ENCODE data around the gene CLIP2. TPM values are rescaled to one million over a fixed set of nuclear protein-coding genes. Genes with fewer than 3 reads are reported as not detected.
A peak's percentile ranks its signal among the peaks of the same experiment; 100 is the strongest.

The CLIP2 gene
- polyA plus RNA-seq, 1 of the 3 experiments (the other 2 are of a cell fraction) = 14.3 TPM

DNA sequence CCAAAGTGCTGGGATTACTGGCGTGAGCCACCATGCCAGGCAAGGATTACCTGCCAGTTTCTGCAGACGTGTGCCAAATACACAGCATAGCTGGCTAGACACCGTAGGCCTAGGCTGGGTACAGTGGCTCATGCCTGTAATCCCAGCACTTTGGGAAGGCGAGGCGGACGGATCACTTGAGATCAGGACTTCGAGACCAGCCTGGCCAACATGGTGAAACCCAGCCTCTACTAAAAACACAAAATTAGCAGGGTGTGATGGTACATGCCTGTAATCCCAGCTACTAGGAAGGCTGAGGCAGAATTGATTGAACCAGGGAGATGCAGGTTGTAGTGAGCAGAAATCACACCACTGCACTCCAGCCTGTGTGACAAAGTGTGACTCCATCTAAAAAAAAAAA lies 35.9 kb upstream of the CLIP2 start:
- no peaks in the 10 kb centered on the region for H4K20me1 ChIP-seq (ENCODE audit: insufficient read depth)
- 76% methylated on average over 7 of the region's 7 CpGs for WGBS (ENCODE audit: low lambda C conversion rate)
- peaks cover 36% of the 10 kb centered on the region for H3K79me2 ChIP-seq (ENCODE audit: insufficient read depth)
- H3K27me3 ChIP-seq (ENCODE audit: insufficient read depth) = no peaks in the 10 kb centered on the region
- H3K4me3 ChIP-seq (ENCODE audit: low read depth in 2 of 2, low read length in 1 of 2) = peak overlapping the region; percentile 65 to 82
- H3K9ac ChIP-seq = peak overlapping the region; percentile 91
- peak overlapping the region in 1 of 2 experiments; percentile 96; a peak in 2 of 4 replicates for H3K27ac ChIP-seq (ENCODE audit: low read depth in 2 of 2, low read length in 1 of 2)
- H3K4me1 ChIP-seq (ENCODE audit: control insufficient read depth in 1 of 2, insufficient read depth in 2 of 2, low read depth in 1 of 2, low read length in 1 of 2) = peaks cover 5 to 6% of the 10 kb centered on the region in 2 experiments; a peak in 1 of 4 replicates
- peak overlapping the region; percentile 92 for H3K4me2 ChIP-seq
- no peaks in the 10 kb centered on the region for H3K9me2 ChIP-seq
- H3K9me3 ChIP-seq = no peaks in the 10 kb centered on the region
- no peak for DNase-seq
- peaks cover 18% of the 10 kb centered on the region for H3F3A ChIP-seq (replicated peaks; ENCODE audit: insufficient read depth)
- TF ChIP-seq, protein P1, sequence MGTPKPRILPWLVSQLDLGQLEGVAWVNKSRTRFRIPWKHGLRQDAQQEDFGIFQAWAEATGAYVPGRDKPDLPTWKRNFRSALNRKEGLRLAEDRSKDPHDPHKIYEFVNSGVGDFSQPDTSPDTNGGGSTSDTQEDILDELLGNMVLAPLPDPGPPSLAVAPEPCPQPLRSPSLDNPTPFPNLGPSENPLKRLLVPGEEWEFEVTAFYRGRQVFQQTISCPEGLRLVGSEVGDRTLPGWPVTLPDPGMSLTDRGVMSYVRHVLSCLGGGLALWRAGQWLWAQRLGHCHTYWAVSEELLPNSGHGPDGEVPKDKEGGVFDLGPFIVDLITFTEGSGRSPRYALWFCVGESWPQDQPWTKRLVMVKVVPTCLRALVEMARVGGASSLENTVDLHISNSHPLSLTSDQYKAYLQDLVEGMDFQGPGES (IDR thresholded peaks at IDR 0.05; ENCODE audit: low read depth, low read length) = no peak
- TF ChIP-seq CTCF (IDR thresholded peaks at IDR 0.05) = no peak
- no peak for TF ChIP-seq NRF1 (IDR thresholded peaks at IDR 0.05; ENCODE audit: low read depth, low read length)
- TF ChIP-seq EP300 (IDR thresholded peaks at IDR 0.05; ENCODE audit: borderline replicate concordance in 1 of 2, low read depth in 1 of 2, low read length in 1 of 2) = no peak
- TF ChIP-seq JUND (IDR thresholded peaks at IDR 0.05) = no peak
- TF ChIP-seq RAD21 (IDR thresholded peaks at IDR 0.05; ENCODE audit: low read length) = no peak
- no peak for TF ChIP-seq SIN3A (IDR thresholded peaks at IDR 0.05; ENCODE audit: borderline replicate concordance, low read depth, low read length)
- TF ChIP-seq TAF1 (IDR thresholded peaks at IDR 0.05; ENCODE audit: borderline replicate concordance, low read depth, low read length) = no peak
- no peak for TF ChIP-seq USF2 (IDR thresholded peaks at IDR 0.05; ENCODE audit: borderline replicate concordance, low read depth, low read length)
- no peak for TF ChIP-seq YY1 (IDR thresholded peaks at IDR 0.05; ENCODE audit: low read depth)
- H3K36me3 ChIP-seq (replicated peaks in 1 of 2; ENCODE audit: control insufficient read depth in 1 of 2, insufficient read depth in 2 of 2, low read length in 1 of 2) = peaks cover 4 to 28% of the 10 kb centered on the region in 2 experiments
- ChIA-PET CTCF (interaction anchor here (0.6 to 2.3 kb wide), 4 partner anchors 35 to 432 kb away, joined by 4 to 14 read pairs (median 8); partner anchors contain the start of gene CLIP2), POLR2A (interaction anchor here (0.6 kb wide), 1 partner anchor 365 kb away, joined by 7 read pairs; no protein-coding TSS in a partner anchor)
- peak overlapping the region; percentile 94; the same call in 1 of the 2 replicates for H2AFZ ChIP-seq (ENCODE audit: low read depth)

DNA sequence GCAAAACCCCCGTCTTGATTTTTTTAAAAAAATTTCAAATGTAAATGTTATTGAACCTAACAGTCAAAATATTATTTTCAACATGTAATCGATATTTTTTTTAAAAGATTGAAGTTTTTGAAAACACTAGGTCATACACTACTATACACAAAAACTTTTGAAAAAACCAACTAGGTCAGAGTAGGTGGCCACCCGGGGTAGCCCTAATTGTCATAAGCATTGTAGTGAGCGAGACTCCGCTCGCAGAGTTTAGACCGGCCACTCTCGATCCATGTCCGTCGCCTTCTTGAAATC lies 35.4 kb upstream of the CLIP2 start:
- no peak for TF ChIP-seq MXI1 (IDR thresholded peaks at IDR 0.05; ENCODE audit: low read depth, low read length)

More for the DNA sequence above, 35.4 kb upstream of the CLIP2 start:
- H2AFZ ChIP-seq (ENCODE audit: low read depth) = peak overlapping the region; percentile 94
- no peaks in the 10 kb centered on the region for H4K20me1 ChIP-seq (ENCODE audit: insufficient read depth)
- peak overlapping the region; percentile 45 to 96 for H3K27ac ChIP-seq (ENCODE audit: low read depth in 2 of 2, low read length in 1 of 2)
- no peaks in the 10 kb centered on the region for H3K9me2 ChIP-seq
- DNase-seq = no peak
- H3K9me3 ChIP-seq = no peaks in the 10 kb centered on the region
- peaks cover 3 to 24% of the 10 kb centered on the region in 2 experiments for H3K36me3 ChIP-seq (replicated peaks in 1 of 2; ENCODE audit: control insufficient read depth in 1 of 2, insufficient read depth in 2 of 2, low read length in 1 of 2)
- WGBS (ENCODE audit: low lambda C conversion rate) = under 1% methylated on average over 8 of the region's 10 CpGs
- peaks cover 5 to 6% of the 10 kb centered on the region in 2 experiments; a peak in 1 of 4 replicates for H3K4me1 ChIP-seq (ENCODE audit: control insufficient read depth in 1 of 2, insufficient read depth in 2 of 2, low read depth in 1 of 2, low read length in 1 of 2)
- peaks cover 36% of the 10 kb centered on the region for H3K79me2 ChIP-seq (ENCODE audit: insufficient read depth)
- H3K4me3 ChIP-seq (ENCODE audit: low read depth in 2 of 2, low read length in 1 of 2) = peak overlapping the region; percentile 65 to 82
- H3K4me2 ChIP-seq = peak overlapping the region; percentile 92
- no peaks in the 10 kb centered on the region for H3K27me3 ChIP-seq (ENCODE audit: insufficient read depth)
- peak overlapping the region; percentile 91 for H3K9ac ChIP-seq
- ChIA-PET POLR2A (interaction anchor here (0.6 to 1.6 kb wide), 4 partner anchors 14 to 366 kb away, joined by 3 to 7 read pairs (median 6); partner anchors contain the start of gene CLIP2), CTCF (interaction anchor here (1.0 to 2.3 kb wide), 4 partner anchors 35 to 147 kb away, joined by 5 to 14 read pairs (median 8); partner anchors contain the start of gene CLIP2)
- peaks cover 18% of the 10 kb centered on the region for H3F3A ChIP-seq (replicated peaks; ENCODE audit: insufficient read depth)
